ENCODE measurements around the gene UROC1.
A peak's percentile ranks its signal among the peaks of the same experiment; 100 is the strongest.

The UROC1 gene

GRCh38 chr3:126538966-126539365 is 21.4 kb upstream of the UROC1 start:
- TF ChIP-seq CTCF (IDR thresholded peaks at IDR 0.05; ENCODE audit: insufficient read depth, low read length) (no peak), REST (IDR thresholded peaks at IDR 0.05; ENCODE audit: insufficient replicate concordance, low read depth) (no peak), POLR2AphosphoS5 (IDR thresholded peaks at IDR 0.05; ENCODE audit: low read depth) (no peak), SPI1 (IDR thresholded peaks at IDR 0.05; ENCODE audit: borderline replicate concordance, low read depth) (no peak), GABPA (IDR thresholded peaks at IDR 0.05; ENCODE audit: low read depth) (no peak)
- Histone ChIP-seq H3K27ac (replicated peaks) (peak overlapping the region; percentile 28), H3K4me3 (replicated peaks; ENCODE audit: insufficient read depth, low read length) (no peak overlapping the region), H3K27me3 (ENCODE audit: insufficient read depth, poor library complexity, severe bottlenecking) (no peaks in the 10 kb centered on the region)
- no peak for DNase-seq (ENCODE audit: low read depth in 1 of 2, low spot score in 1 of 2)

GRCh38 chr3:126538316-126538715 is 20.7 kb upstream of the UROC1 start:
- Histone ChIP-seq H3K4me3 (replicated peaks; ENCODE audit: insufficient read depth, low read length) (no peak overlapping the region), H3K27ac (replicated peaks) (peak overlapping the region; percentile 28; the same call in 1 of the 2 replicates), H3K27me3 (ENCODE audit: insufficient read depth, poor library complexity, severe bottlenecking) (no peaks in the 10 kb centered on the region)
- TF ChIP-seq POLR2AphosphoS5 (IDR thresholded peaks at IDR 0.05; ENCODE audit: low read depth) (no peak), CTCF (IDR thresholded peaks at IDR 0.05; ENCODE audit: insufficient read depth, low read length) (no peak), SPI1 (IDR thresholded peaks at IDR 0.05; ENCODE audit: borderline replicate concordance, low read depth) (no peak), REST (IDR thresholded peaks at IDR 0.05; ENCODE audit: insufficient replicate concordance, low read depth) (no peak), GABPA (IDR thresholded peaks at IDR 0.05; ENCODE audit: low read depth) (no peak)
- DNase-seq (ENCODE audit: low read depth in 1 of 2, low spot score in 1 of 2) = no peak

GRCh38 chr3:126537730-126538281 is 20.2 kb upstream of the UROC1 start:
- DNase-seq (ENCODE audit: low read depth in 1 of 2, low spot score in 1 of 2) = no peak
- Histone ChIP-seq H3K4me3 (replicated peaks; ENCODE audit: insufficient read depth, low read length) (no peak overlapping the region), H3K27me3 (ENCODE audit: insufficient read depth, poor library complexity, severe bottlenecking) (no peaks in the 10 kb centered on the region), H3K27ac (replicated peaks) (no peak overlapping the region)
- TF ChIP-seq SPI1 (IDR thresholded peaks at IDR 0.05; ENCODE audit: borderline replicate concordance, low read depth) (no peak), POLR2AphosphoS5 (IDR thresholded peaks at IDR 0.05; ENCODE audit: low read depth) (no peak), CTCF (IDR thresholded peaks at IDR 0.05; ENCODE audit: insufficient read depth, low read length) (no peak), REST (IDR thresholded peaks at IDR 0.05; ENCODE audit: insufficient replicate concordance, low read depth) (no peak), GABPA (IDR thresholded peaks at IDR 0.05; ENCODE audit: low read depth) (no peak)

Measured in HL-60 (cell line).